Smooth muscle cell (in vitro differentiated cells): ENCODE data around the gene DKK3. TPM values are rescaled to one million over a fixed set of nuclear protein-coding genes. Genes with fewer than 3 reads are reported as not detected.

Source experiments
- DNase-seq: peaks from one replicate; lab custom pipeline; 2025; ENCODE audit not compliant: unreplicated experiment; lab: John Stamatoyannopoulos, UW
- H2AFZ ChIP-seq: fragments of 200-600 bp; sonication (generic); 2 replicates; pipeline ENCODE4 v1.6.0; 2016; ENCODE audit warnings: antibody characterized with exemption, low read depth, mild to moderate bottlenecking
- H3F3A ChIP-seq: fragments of 200-600 bp; sonication (generic); 2 replicates; pipeline ENCODE4 v1.6.0; 2017; ENCODE audit warnings: antibody characterized with exemption, low read depth
- H3K27ac ChIP-seq: fragments of 200-600 bp; sonication (generic); 2 replicates; pipeline ENCODE4 v1.5.1; 2016; ENCODE audit warnings: low read depth, mild to moderate bottlenecking
- H3K27me3 ChIP-seq: fragments of 200-600 bp; sonication (generic); 2 replicates; pipeline ENCODE4 v1.6.1; 2016; ENCODE audit warnings: low read depth, mild to moderate bottlenecking
- H3K36me3 ChIP-seq: fragments of 200-600 bp; sonication (generic); 2 replicates; pipeline ENCODE4 v1.5.1; 2016; ENCODE audit warnings: low read depth
- H3K4me1 ChIP-seq: fragments of 200-600 bp; sonication (generic); 2 replicates; pipeline ENCODE4 v1.5.1; 2016; ENCODE audit warnings: low read depth
- H3K4me2 ChIP-seq: fragments of 200-600 bp; sonication (generic); 2 replicates; pipeline ENCODE4 v1.6.0; 2016; ENCODE audit warnings: mild to moderate bottlenecking
- H3K4me3 ChIP-seq: fragments of 200-600 bp; sonication (generic); 2 replicates; pipeline ENCODE4 v1.5.1; 2016; ENCODE audit warnings: mild to moderate bottlenecking
- H3K79me2 ChIP-seq: fragments of 200-600 bp; sonication (generic); 2 replicates; pipeline ENCODE4 v1.6.0; 2016; ENCODE audit warnings: low read depth, mild to moderate bottlenecking
- H3K9ac ChIP-seq: fragments of 200-600 bp; sonication (generic); 2 replicates; pipeline ENCODE4 v1.6.0; 2016; ENCODE audit warnings: low read depth
- H3K9me3 ChIP-seq: fragments of 200-600 bp; sonication (generic); replicated peaks from 2 replicates; pipeline ENCODE4 v1.5.1; 2016; ENCODE audit warnings: low read depth
- H4K20me1 ChIP-seq: fragments of 200-600 bp; sonication (generic); 2 replicates; pipeline ENCODE4 v1.6.0; 2016; ENCODE audit warnings: low read depth
- CTCF ChIP-seq: fragments of 200-600 bp; sonication (generic); IDR thresholded peaks from 2 replicates; pipeline ENCODE4 v1.5.1; 2017; ENCODE audit warnings: borderline replicate concordance, mild to moderate bottlenecking, antibody characterized with exemption; ENCODE audit not compliant: insufficient read depth, poor library complexity, severe bottlenecking
- WGBS: methylation state at CpG from one replicate; pipeline ENCODE4 v1.1.7; 2016; ENCODE audit warnings: low lambda C conversion rate; 5-methylcytosine and 5-hydroxymethylcytosine counted together
- polyA plus RNA-seq: library from polyadenylated mRNA; unstranded; fragments of >200 nt; fragmentation: Nextera tagmentation; extraction: Ambion mirVana; gene quantifications from 2 replicates; pipeline ENCODE4 v1.2.1, GENCODE V29; 2016
- total RNA-seq: library from RNA; depleted of rRNA; stranded (reverse); fragments of >200 nt; gene quantifications from 2 replicates; pipeline ENCODE4 v1.2.3, GENCODE V29; 2014

The DKK3 gene
- total and polyA plus RNA-seq, 2 experiments from 2014 or later: 105 to 113 TPM

GRCh38 chr11:11980200-11980599 is 28.2 kb downstream of the DKK3 start:
- H2AFZ ChIP-seq: no peak overlapping the region
- 100% methylated on average over 2 of the region's 2 CpGs for WGBS
- TF ChIP-seq CTCF: no peak
- H3K36me3 ChIP-seq: no peaks in the 10 kb centered on the region
- no peak overlapping the region for H3K4me3 ChIP-seq
- no peaks in the 10 kb centered on the region for H3K79me2 ChIP-seq
- no peaks in the 10 kb centered on the region for H4K20me1 ChIP-seq
- peak overlapping the region; percentile 61 for H3K27ac ChIP-seq
- no peak for DNase-seq
- no peak overlapping the region for H3K9ac ChIP-seq
- peaks cover 21% of the 10 kb centered on the region for H3K4me1 ChIP-seq
- no peak overlapping the region for H3K4me2 ChIP-seq
- peaks cover 2% of the 10 kb centered on the region for H3F3A ChIP-seq
- H3K9me3 ChIP-seq: no peaks in the 10 kb centered on the region
- no peaks in the 10 kb centered on the region for H3K27me3 ChIP-seq

DNA sequence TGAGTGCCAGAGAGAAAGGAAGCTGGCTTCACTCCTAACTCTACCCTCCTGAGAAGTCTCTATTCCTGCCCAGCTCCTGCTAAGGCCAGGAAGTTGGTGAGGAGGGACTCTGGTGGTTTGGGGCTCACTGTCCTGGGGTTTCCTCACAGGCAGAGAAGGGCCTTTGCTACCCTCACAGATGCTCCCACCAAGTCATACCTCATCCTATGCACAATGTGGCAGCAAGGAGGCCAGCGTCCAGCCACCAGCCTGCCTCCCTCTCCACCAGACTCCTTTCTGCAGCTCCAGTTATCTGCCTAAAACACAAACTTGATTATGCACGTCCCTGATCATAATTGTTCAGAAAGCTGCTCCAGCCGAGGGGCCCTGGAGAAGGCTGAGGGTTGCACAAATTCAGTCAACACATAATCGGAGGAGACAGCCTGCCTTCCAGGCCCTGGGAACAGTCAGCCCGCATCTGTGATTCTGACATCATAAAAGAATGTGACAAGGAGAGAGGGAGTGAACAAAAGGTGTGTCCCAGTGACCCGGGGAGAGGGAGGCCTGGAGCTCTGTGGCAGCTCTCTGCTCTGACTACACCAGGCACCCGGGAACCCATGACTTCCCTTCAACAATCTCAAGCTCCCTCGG is 28.8 kb downstream of the DKK3 start:
- no peak for DNase-seq
- Histone ChIP-seq H2AFZ (peak overlapping the region; percentile 26), H3K4me3 (no peak overlapping the region), H3K36me3 (no peaks in the 10 kb centered on the region), H3K9ac (no peak overlapping the region), H3K27me3 (no peaks in the 10 kb centered on the region), H3F3A (peaks cover 2% of the 10 kb centered on the region), H3K4me1 (peaks cover 21% of the 10 kb centered on the region), H3K9me3 (no peaks in the 10 kb centered on the region), H3K79me2 (no peaks in the 10 kb centered on the region), H3K4me2 (peak overlapping the region; percentile 37), H4K20me1 (no peaks in the 10 kb centered on the region), H3K27ac (peak overlapping the region; percentile 61)
- 31% methylated on average over 8 of the region's 8 CpGs for WGBS
- no peak for TF ChIP-seq CTCF

DNA sequence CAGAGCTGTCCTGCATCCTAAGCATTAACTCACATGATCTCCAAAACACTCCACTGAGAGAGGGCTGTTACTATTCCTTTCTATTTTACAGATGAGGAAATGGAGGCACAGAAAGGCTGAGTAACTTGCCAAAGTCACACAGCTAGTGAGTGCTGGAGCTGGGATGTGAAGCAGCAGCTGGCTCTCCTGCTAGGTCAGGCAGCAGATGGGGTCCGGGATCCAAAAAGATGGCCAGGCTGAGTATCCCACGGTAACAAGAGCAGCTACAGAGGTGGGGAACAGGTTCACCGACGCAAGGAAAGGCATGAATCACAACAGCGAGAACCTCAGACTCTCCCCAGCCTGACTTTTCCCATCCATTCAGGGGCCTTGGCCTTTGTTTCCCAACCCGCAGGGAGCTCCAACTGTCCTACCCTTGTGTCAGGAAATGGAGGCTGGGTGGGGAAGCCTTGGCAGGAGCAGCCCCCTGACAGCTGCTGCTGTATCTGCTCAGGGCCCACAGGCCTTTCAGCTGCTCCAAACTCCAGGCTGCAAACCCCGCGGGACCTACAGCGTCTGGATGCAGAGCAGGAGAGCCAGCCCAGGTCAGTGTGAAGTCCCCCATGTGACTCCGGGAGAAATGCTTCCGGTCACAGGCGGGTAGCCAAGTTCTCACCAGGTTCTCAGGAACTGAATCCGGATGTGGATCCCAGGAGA is 29.5 kb downstream of the DKK3 start:
- Histone ChIP-seq H3K27ac (peak overlapping the region; percentile 61), H3K79me2 (no peaks in the 10 kb centered on the region), H3K4me1 (peaks cover 21% of the 10 kb centered on the region), H3K9ac (no peak overlapping the region), H2AFZ (no peak overlapping the region), H4K20me1 (no peaks in the 10 kb centered on the region), H3K4me3 (no peak overlapping the region), H3K4me2 (no peak overlapping the region), H3K9me3 (no peaks in the 10 kb centered on the region), H3F3A (peaks cover 2% of the 10 kb centered on the region), H3K27me3 (no peaks in the 10 kb centered on the region), H3K36me3 (no peaks in the 10 kb centered on the region)
- no peak for TF ChIP-seq CTCF
- 81% methylated on average over 13 of the region's 13 CpGs for WGBS
- no peak for DNase-seq
